GM23338 (cell line): ENCODE measurements around the gene MBD5. TPM values are rescaled to one million over a fixed set of nuclear protein-coding genes. Genes with fewer than 3 reads are reported as not detected.

ENCODE experiments used
- ATAC-seq: fragments of 200-7000 bp; cut with Tn5 transposase; 3 replicates; pipeline ENCODE4 v1.9.1; 2020
- DNase-seq: peaks from one replicate; pipeline ENCODE4 v3.0.0-alpha.2; 2015; ENCODE audit warnings: low spot score
- H2AFZ ChIP-seq: fragments of 200-600 bp; sonication (generic); 2 replicates; pipeline ENCODE4 v1.8.0; 2016; ENCODE audit warnings: antibody characterized with exemption, mild to moderate bottlenecking, moderate library complexity
- H3F3A ChIP-seq: fragments of 200-600 bp; sonication (generic); replicated peaks from 2 replicates; pipeline ENCODE4 v1.8.0; 2017; ENCODE audit warnings: antibody characterized with exemption, mixed run types, low read depth
- H3K27ac ChIP-seq: fragments of 200-600 bp; sonication (generic); 2 replicates; pipeline ENCODE4 v1.6.1; 2016; ENCODE audit warnings: low read depth
- H3K27me3 ChIP-seq: fragments of 200-600 bp; sonication (generic); 2 replicates; pipeline ENCODE4 v1.8.0; 2016; ENCODE audit warnings: mild to moderate bottlenecking, mixed run types, moderate library complexity; ENCODE audit not compliant: insufficient read depth
- H3K36me3 ChIP-seq: fragments of 200-600 bp; sonication (generic); 2 replicates; pipeline ENCODE4 v1.8.0; 2016; ENCODE audit warnings: mild to moderate bottlenecking; ENCODE audit not compliant: insufficient read depth
- H3K4me1 ChIP-seq: fragments of 200-600 bp; sonication (generic); 2 replicates; pipeline ENCODE4 v1.8.0; 2016; ENCODE audit warnings: mild to moderate bottlenecking, moderate library complexity; ENCODE audit not compliant: insufficient read depth
- H3K4me2 ChIP-seq: fragments of 200-600 bp; sonication (generic); 2 replicates; pipeline ENCODE4 v1.7.1; 2017; ENCODE audit warnings: mixed run types
- H3K4me3 ChIP-seq: fragments of 200-600 bp; sonication (generic); 2 replicates; pipeline ENCODE4 v1.6.1; 2016; ENCODE audit warnings: mixed run types
- H3K79me2 ChIP-seq: fragments of 200-600 bp; sonication (generic); replicated peaks from 2 replicates; pipeline ENCODE4 v1.8.0; 2017; ENCODE audit warnings: mild to moderate bottlenecking; ENCODE audit not compliant: insufficient read depth
- H3K9me2 ChIP-seq: fragments of 200-600 bp; sonication (generic); 2 replicates; pipeline ENCODE4 v1.8.0; 2017; ENCODE audit not compliant: insufficient read depth
- H4K20me1 ChIP-seq: fragments of 200-600 bp; sonication (generic); replicated peaks from 2 replicates; pipeline ENCODE4 v1.8.0; 2017; ENCODE audit warnings: mild to moderate bottlenecking; ENCODE audit not compliant: insufficient read depth
- H3K27ac Mint-ChIP-seq: 2 replicates; pipeline ENCODE4 v1.8.0; 2020; ENCODE audit warnings: inconsistent platforms, mild to moderate bottlenecking, moderate library complexity, mixed read lengths
- H3K27me3 Mint-ChIP-seq: 3 replicates; pipeline ENCODE4 v1.8.0; 2022; ENCODE audit warnings: low read depth, mild to moderate bottlenecking, moderate library complexity, mixed read lengths, inconsistent platforms; ENCODE audit not compliant: insufficient read depth, poor library complexity
- H3K36me3 Mint-ChIP-seq: 3 replicates; pipeline ENCODE4 v1.8.0; 2021; ENCODE audit warnings: low read depth, mild to moderate bottlenecking, inconsistent platforms, moderate library complexity, mixed read lengths
- H3K4me1 Mint-ChIP-seq: 3 replicates; pipeline ENCODE4 v1.8.0; 2020; ENCODE audit warnings: mild to moderate bottlenecking, inconsistent platforms, mixed read lengths
- H3K4me3 Mint-ChIP-seq: 3 replicates; pipeline ENCODE4 v1.8.0; 2021; ENCODE audit warnings: moderate library complexity, mild to moderate bottlenecking, inconsistent platforms, mixed read lengths
- H3K9me3 Mint-ChIP-seq: 3 replicates; pipeline ENCODE4 v1.8.0; 2020; ENCODE audit warnings: moderate library complexity, mild to moderate bottlenecking, inconsistent platforms, mixed read lengths
- EZH2 ChIP-seq: fragments of 200-600 bp; sonication (generic); IDR thresholded peaks from one replicate; pipeline ENCODE4 v1.8.0; 2017; ENCODE audit warnings: antibody characterized with exemption, mild to moderate bottlenecking, low read depth; ENCODE audit not compliant: unreplicated experiment
- EZH2phosphoT487 ChIP-seq: fragments of 200-600 bp; sonication (generic); IDR thresholded peaks from one replicate; pipeline ENCODE4 v1.8.1; 2018; ENCODE audit warnings: antibody characterized with exemption; ENCODE audit not compliant: unreplicated experiment
- JUNB ChIP-seq: IDR thresholded peaks from one replicate; pipeline ENCODE4 v1.6.1; 2016; ENCODE audit warnings: antibody characterized with exemption; ENCODE audit not compliant: unreplicated experiment
- NANOG ChIP-seq: IDR thresholded peaks from 2 replicates; pipeline ENCODE4 v1.6.1; 2016; ENCODE audit warnings: antibody characterized with exemption, borderline replicate concordance
- ZNF114 ChIP-seq: fragments of 250-450 bp; sonication (Bioruptor Pico); IDR thresholded peaks from 2 replicates; pipeline ENCODE4 v1.5.0; 2020; ENCODE audit warnings: mild to moderate bottlenecking, moderate library complexity
- ZNF331 ChIP-seq: fragments of 250-450 bp; sonication (Bioruptor Pico); IDR thresholded peaks from 2 replicates; pipeline ENCODE4 v1.5.0; 2020; ENCODE audit warnings: low read depth, mild to moderate bottlenecking, moderate library complexity
- polyA plus RNA-seq: library from polyadenylated mRNA; unstranded; fragments of >200 nt; fragmentation: Nextera tagmentation; extraction: Ambion mirVana; gene quantifications from 2 replicates; pipeline ENCODE4 v1.2.1, GENCODE V29; 2016
- total RNA-seq: library from RNA; depleted of rRNA; stranded (reverse); fragments of >200 nt; shearing (Covaris generic); gene quantifications from 2 replicates; pipeline ENCODE4 v1.2.3, GENCODE V29; 2014
- TF ChIP-seq, protein P1 (sequence below): fragments of 250-450 bp; sonication (Bioruptor Pico); IDR thresholded peaks from 2 replicates; pipeline ENCODE4 v1.5.0; 2020; ENCODE audit warnings: mild to moderate bottlenecking, moderate library complexity

MBD5 gene
- total and polyA plus RNA-seq, 2 experiments from 2014 or later, result 16.2 to 23.1 TPM

DNA sequence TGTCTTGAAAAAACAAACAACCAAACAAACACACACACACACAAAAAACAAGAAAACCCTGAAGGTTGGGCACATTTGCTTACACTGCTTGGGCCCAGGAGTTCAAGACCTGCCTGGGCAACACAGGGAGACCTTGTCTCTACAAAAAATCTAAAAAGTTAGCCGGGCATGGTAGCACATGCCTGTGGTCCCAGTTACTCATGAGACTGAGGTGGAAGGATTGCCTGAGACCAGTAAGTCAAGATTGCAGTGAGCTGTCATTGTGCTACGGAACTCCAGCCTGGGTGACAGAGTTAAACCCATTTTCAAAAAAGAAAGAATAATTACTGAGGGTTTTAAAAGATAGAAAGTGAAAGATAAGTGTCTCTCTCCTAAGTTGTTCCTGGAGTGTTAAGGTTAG, 103.4 kb downstream of the MBD5 start:
- H3K4me3 Mint-ChIP-seq, result no peak overlapping the region
- H3K9me3 Mint-ChIP-seq, result no peaks in the 10 kb centered on the region
- Histone ChIP-seq H3K4me3 (no peak overlapping the region), H3F3A (no peaks in the 10 kb centered on the region), H3K4me1 (no peaks in the 10 kb centered on the region), H4K20me1 (no peaks in the 10 kb centered on the region), H3K9me2 (no peaks in the 10 kb centered on the region), H3K27ac (no peak overlapping the region), H3K36me3 (no peaks in the 10 kb centered on the region), H3K27me3 (no peaks in the 10 kb centered on the region), H3K79me2 (no peaks in the 10 kb centered on the region), H3K4me2 (no peak overlapping the region), H2AFZ (no peak overlapping the region)
- H3K27me3 Mint-ChIP-seq, result no peaks in the 10 kb centered on the region
- H3K36me3 Mint-ChIP-seq, result no peaks in the 10 kb centered on the region
- ATAC-seq (no peak), DNase-seq (no peak)
- peaks cover 3% of the 10 kb centered on the region; the same call in 2 of the 3 replicates for H3K4me1 Mint-ChIP-seq
- TF ChIP-seq EZH2 (no peak), ZNF114 (CRISPR knock-in tag) (no peak), JUNB (no peak), EZH2phosphoT487 (no peak), ZNF331 (CRISPR knock-in tag) (no peak)
- TF ChIP-seq, protein P1, sequence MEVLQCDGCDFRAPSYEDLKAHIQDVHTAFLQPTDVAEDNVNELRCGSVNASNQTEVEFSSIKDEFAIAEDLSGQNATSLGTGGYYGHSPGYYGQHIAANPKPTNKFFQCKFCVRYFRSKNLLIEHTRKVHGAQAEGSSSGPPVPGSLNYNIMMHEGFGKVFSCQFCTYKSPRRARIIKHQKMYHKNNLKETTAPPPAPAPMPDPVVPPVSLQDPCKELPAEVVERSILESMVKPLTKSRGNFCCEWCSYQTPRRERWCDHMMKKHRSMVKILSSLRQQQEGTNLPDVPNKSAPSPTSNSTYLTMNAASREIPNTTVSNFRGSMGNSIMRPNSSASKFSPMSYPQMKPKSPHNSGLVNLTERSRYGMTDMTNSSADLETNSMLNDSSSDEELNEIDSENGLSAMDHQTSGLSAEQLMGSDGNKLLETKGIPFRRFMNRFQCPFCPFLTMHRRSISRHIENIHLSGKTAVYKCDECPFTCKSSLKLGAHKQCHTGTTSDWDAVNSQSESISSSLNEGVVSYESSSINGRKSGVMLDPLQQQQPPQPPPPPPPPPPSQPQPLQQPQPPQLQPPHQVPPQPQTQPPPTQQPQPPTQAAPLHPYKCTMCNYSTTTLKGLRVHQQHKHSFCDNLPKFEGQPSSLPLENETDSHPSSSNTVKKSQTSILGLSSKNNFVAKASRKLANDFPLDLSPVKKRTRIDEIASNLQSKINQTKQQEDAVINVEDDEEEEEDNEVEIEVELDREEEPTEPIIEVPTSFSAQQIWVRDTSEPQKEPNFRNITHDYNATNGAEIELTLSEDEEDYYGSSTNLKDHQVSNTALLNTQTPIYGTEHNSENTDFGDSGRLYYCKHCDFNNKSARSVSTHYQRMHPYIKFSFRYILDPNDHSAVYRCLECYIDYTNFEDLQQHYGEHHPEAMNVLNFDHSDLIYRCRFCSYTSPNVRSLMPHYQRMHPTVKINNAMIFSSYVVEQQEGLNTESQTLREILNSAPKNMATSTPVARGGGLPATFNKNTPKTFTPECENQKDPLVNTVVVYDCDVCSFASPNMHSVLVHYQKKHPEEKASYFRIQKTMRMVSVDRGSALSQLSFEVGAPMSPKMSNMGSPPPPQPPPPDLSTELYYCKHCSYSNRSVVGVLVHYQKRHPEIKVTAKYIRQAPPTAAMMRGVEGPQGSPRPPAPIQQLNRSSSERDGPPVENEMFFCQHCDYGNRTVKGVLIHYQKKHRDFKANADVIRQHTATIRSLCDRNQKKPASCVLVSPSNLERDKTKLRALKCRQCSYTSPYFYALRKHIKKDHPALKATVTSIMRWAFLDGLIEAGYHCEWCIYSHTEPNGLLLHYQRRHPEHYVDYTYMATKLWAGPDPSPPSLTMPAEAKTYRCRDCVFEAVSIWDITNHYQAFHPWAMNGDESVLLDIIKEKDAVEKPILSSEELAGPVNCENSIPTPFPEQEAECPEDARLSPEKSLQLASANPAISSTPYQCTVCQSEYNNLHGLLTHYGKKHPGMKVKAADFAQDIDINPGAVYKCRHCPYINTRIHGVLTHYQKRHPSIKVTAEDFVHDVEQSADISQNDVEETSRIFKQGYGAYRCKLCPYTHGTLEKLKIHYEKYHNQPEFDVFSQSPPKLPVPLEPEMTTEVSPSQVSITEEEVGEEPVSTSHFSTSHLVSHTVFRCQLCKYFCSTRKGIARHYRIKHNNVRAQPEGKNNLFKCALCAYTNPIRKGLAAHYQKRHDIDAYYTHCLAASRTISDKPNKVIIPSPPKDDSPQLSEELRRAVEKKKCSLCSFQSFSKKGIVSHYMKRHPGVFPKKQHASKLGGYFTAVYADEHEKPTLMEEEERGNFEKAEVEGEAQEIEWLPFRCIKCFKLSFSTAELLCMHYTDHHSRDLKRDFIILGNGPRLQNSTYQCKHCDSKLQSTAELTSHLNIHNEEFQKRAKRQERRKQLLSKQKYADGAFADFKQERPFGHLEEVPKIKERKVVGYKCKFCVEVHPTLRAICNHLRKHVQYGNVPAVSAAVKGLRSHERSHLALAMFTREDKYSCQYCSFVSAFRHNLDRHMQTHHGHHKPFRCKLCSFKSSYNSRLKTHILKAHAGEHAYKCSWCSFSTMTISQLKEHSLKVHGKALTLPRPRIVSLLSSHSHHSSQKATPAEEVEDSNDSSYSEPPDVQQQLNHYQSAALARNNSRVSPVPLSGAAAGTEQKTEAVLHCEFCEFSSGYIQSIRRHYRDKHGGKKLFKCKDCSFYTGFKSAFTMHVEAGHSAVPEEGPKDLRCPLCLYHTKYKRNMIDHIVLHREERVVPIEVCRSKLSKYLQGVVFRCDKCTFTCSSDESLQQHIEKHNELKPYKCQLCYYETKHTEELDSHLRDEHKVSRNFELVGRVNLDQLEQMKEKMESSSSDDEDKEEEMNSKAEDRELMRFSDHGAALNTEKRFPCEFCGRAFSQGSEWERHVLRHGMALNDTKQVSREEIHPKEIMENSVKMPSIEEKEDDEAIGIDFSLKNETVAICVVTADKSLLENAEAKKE (CRISPR knock-in tag), result no peak
- no peak overlapping the region; the same call in 1 of the 2 replicates for H3K27ac Mint-ChIP-seq

GRCh38 chr2:148130581-148130980, 109.7 kb downstream of the MBD5 start:
- Mint-ChIP-seq H3K36me3 (no peaks in the 10 kb centered on the region), H3K4me1 (peaks cover 15% of the 10 kb centered on the region; the same call in 2 of the 3 replicates), H3K27me3 (no peaks in the 10 kb centered on the region), H3K9me3 (no peaks in the 10 kb centered on the region), H3K4me3 (no peak overlapping the region), H3K27ac (no peak overlapping the region)
- no peaks in the 10 kb centered on the region for H3K36me3 ChIP-seq
- no peak overlapping the region for H3K27ac ChIP-seq
- H3K9me2 ChIP-seq, result no peaks in the 10 kb centered on the region
- no peak overlapping the region for H3K4me3 ChIP-seq
- H3F3A ChIP-seq, result no peaks in the 10 kb centered on the region
- no peaks in the 10 kb centered on the region for H3K79me2 ChIP-seq
- ATAC-seq (no peak), DNase-seq (peak; percentile 8)
- H3K27me3 ChIP-seq, result no peaks in the 10 kb centered on the region
- H4K20me1 ChIP-seq, result no peaks in the 10 kb centered on the region
- no peak overlapping the region for H2AFZ ChIP-seq
- H3K4me2 ChIP-seq, result no peak overlapping the region
- H3K4me1 ChIP-seq, result peaks cover under 1% of the 10 kb centered on the region; the same call in 1 of the 2 replicates
- TF ChIP-seq ZNF114 (CRISPR knock-in tag), result no peak
- TF ChIP-seq NANOG, result no peak
- TF ChIP-seq EZH2phosphoT487, result no peak
- no peak for TF ChIP-seq ZNF331 (CRISPR knock-in tag)
